Ectodermal cell (in vitro differentiated cells): ENCODE results near the gene RAB11FIP5.
"Not testable (repeated sequence)": the region's sequence is repeated elsewhere in the genome, so short reads cannot be mapped to it uniquely, and the experiment has no call there.

Experiments
- H3K27ac ChIP-seq: 2 replicates; pipeline ENCODE4 v1.7.0; 2013; ENCODE audit warnings: mild to moderate bottlenecking, low read depth, low read length; ENCODE audit not compliant: insufficient read depth, poor library complexity, severe bottlenecking
- H3K27me3 ChIP-seq: 2 replicates; pipeline ENCODE4 v1.7.0; 2013; ENCODE audit warnings: mild to moderate bottlenecking, low read length; ENCODE audit not compliant: insufficient read depth, control insufficient read depth, poor library complexity, severe bottlenecking
- H3K36me3 ChIP-seq: one replicate; pipeline ENCODE4 v1.7.0; 2013; ENCODE audit warnings: low read length; ENCODE audit not compliant: control insufficient read depth, insufficient read depth
- H3K4me1 ChIP-seq: one replicate; pipeline ENCODE4 v1.7.0; 2013; ENCODE audit warnings: low read length; ENCODE audit not compliant: control insufficient read depth, insufficient read depth
- H3K4me3 ChIP-seq: 2 replicates; pipeline ENCODE4 v1.7.0; 2013; ENCODE audit warnings: low read depth, low read length, control low read depth; ENCODE audit not compliant: insufficient read depth
- H3K9me3 ChIP-seq: 2 replicates; pipeline ENCODE4 v1.7.0; 2013; ENCODE audit warnings: mild to moderate bottlenecking, low read length, moderate library complexity; ENCODE audit not compliant: control insufficient read depth
- WGBS, 2 experiments: methylation state at CpG; one replicate each; pipeline ENCODE4 v1.1.7; 2013; ENCODE audit warnings: missing lambda C conversion rate in 2 of 2; 5-methylcytosine and 5-hydroxymethylcytosine counted together

Gene RAB11FIP5

GRCh38 chr2:73130790-73131189, 18.0 kb upstream of the RAB11FIP5 start:
- no peaks in the 10 kb centered on the region for H3K4me1 ChIP-seq
- no peaks in the 10 kb centered on the region for H3K36me3 ChIP-seq
- no peaks in the 10 kb centered on the region for H3K9me3 ChIP-seq
- H3K27me3 ChIP-seq, result no peaks in the 10 kb centered on the region
- WGBS, 2 experiments, result 81 to 86% methylated on average over 3 of the region's 5 CpGs
- H3K4me3 ChIP-seq, result no peak overlapping the region
- no peak overlapping the region for H3K27ac ChIP-seq

DNA sequence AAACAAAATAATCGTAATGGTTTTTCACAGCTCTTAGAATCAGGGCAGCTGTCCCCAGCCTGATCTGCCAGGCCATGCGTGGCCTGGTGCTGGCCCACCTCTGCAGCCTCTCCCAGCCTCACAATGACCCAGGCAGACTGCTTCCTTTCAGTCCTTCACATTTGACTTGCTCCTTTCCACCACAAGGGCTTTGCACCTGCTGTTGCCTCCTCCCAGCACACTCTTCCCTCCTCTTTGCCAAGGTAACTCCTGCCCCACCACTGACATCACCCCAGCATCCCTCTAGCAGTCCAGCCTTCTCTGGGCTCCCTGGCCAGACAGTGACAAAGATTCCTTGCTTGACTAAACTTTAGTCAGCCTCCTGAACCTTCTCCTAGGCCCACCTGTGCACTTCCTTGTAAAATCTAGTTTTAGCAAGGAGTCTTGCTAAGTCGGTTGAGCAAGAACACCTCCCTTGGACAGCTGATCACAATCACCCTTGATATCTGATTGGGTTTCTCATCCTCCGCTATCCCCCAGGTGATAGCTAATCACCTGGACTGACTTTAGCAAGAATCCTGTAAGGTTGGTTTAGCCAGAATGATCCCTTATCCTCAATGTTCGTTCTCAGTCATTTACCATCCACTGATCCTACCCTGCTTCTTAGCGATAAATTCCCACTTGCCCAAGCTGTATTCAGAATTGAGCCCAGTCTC, 16.2 kb upstream of the RAB11FIP5 start:
- H3K4me1 ChIP-seq, result no peaks in the 10 kb centered on the region
- H3K9me3 ChIP-seq, result no peaks in the 10 kb centered on the region
- no peak overlapping the region for H3K27ac ChIP-seq
- 83 to 91% methylated on average over 6 of the region's 6 CpGs for WGBS, 2 experiments
- no peaks in the 10 kb centered on the region for H3K27me3 ChIP-seq
- H3K4me3 ChIP-seq, result no peak overlapping the region
- H3K36me3 ChIP-seq, result no peaks in the 10 kb centered on the region

DNA sequence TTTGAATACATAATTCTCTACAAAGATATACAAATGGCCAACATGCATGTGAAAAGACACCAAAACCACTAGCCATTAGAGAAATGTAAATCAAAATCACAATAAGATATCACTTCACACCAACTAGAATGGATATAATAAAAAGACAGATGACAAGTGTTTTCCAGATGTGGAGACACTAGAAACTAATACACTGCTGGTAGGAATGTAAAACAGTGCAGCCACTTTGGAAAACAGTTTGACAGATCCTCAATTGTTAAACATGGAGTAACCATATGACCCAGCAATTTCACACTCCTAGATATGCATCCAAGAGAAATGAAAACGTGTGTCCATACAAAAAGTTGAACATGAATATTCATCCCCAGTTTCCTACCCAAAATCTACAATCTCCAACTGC, 9.8 kb upstream of the RAB11FIP5 start:
- no peak overlapping the region for H3K4me3 ChIP-seq

DNA sequence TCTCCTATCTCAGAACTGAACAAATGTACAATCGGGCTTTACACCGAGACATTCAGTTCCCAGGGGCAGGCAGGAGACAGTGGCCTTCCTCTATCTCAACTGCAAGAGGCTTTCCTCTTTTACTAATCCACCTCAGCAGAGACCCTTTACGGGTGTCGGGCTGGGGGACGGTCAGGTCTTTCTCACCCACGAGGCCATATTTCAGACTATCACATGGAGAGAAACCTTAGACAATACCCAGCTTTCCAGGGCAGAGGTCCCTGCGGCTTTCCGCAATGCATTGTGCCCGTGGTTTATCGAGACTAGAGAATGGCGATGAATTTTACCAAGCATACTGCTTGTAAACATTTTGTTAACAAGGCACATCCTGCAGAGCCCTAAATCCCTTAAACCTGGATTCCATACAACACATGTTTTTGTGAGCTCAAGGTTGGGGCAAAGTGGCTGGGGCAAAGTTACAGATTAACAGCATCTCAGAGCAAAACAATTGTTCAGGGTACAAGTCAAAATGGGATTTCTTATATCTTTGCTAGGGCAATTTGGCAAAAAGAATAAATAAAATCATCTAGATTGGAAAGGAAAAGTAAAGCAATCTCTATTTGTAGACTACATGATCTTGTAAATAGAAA, 7.0 kb upstream of the RAB11FIP5 start:
- not testable (repeated sequence) for H3K36me3 ChIP-seq, H3K4me1 ChIP-seq, H3K9me3 ChIP-seq, H3K27me3 ChIP-seq, H3K4me3 ChIP-seq, H3K27ac ChIP-seq
- WGBS, 2 experiments, result 89 to 90% methylated on average over 11 of the region's 11 CpGs

More for the DNA sequence above, 9.8 kb upstream of the RAB11FIP5 start:
- Histone ChIP-seq H3K4me1 (no peaks in the 10 kb centered on the region), H3K9me3 (no peaks in the 10 kb centered on the region), H3K27me3 (no peaks in the 10 kb centered on the region), H3K27ac (no peak overlapping the region), H3K36me3 (no peaks in the 10 kb centered on the region)
- 36 to 46% methylated on average over 1 of the region's 1 CpG for WGBS, 2 experiments

DNA sequence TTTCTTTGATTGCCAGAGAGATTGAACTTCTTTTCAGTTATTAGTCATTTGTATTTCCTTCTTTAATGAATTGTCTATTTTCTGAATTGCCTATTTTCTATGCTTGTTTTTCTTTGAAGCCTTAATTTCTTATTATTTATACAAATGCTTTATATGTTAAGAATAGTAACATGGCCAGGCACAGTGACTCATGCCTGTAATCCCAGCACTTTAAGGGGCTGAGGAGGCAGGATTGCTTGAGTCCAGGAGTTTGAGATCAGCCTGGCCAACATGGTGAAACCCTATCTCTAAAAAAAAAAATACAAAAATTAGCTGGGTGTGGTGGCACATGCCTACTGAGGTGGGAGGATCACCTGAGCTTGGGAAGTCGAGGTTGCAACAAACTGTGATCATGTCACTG, 4.7 kb upstream of the RAB11FIP5 start:
- Histone ChIP-seq H3K9me3 (no peaks in the 10 kb centered on the region), H3K27me3 (peaks cover 15% of the 10 kb centered on the region), H3K36me3 (no peaks in the 10 kb centered on the region), H3K27ac (no peak overlapping the region), H3K4me1 (no peaks in the 10 kb centered on the region), H3K4me3 (no peak overlapping the region)
- 89 to 93% methylated on average over 1 of the region's 1 CpG for WGBS, 2 experiments

DNA sequence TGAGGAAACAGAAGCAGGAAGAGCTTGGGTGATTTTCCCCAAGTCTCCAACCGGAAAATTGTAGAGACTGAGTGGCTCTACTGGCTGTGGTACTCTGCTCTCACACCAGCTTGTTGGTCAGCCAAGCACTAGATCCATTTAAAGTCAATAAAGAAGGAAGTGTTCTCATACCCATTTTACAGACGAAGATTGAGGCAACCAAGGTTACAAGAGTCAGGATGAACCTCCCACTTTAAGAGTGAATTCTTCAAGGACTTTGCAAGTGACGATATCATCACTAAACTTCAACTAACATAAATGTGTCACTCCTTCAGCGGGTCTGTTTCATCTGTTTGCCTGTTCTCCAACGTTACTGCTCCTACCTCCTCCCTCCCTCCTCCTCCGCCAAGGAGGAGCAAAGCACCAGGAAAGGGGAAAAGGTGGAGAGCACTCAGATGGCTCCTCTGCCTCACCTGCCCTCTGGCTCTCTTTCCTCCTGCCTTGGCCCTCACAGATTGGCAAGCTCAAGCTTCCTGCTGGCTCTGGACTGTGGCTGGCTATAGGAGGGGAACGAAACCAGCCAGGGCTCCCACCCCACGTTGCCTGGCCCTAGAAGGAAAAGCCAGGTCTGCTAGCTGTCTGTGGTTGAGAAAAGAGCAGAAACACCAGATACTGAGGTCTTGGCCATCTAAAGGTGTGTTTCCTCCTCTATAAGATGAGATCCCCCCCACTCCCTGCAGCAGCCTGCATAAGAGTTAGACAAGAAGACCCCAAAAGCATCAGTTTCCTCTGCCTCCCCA, 3.6 kb upstream of the RAB11FIP5 start:
- Histone ChIP-seq H3K4me1 (peaks cover 2% of the 10 kb centered on the region), H3K4me3 (no peak overlapping the region), H3K9me3 (no peaks in the 10 kb centered on the region), H3K27me3 (peaks cover 26% of the 10 kb centered on the region), H3K36me3 (no peaks in the 10 kb centered on the region), H3K27ac (no peak overlapping the region)
- WGBS, 2 experiments, result 76 to 78% methylated on average over 8 of the region's 8 CpGs

DNA sequence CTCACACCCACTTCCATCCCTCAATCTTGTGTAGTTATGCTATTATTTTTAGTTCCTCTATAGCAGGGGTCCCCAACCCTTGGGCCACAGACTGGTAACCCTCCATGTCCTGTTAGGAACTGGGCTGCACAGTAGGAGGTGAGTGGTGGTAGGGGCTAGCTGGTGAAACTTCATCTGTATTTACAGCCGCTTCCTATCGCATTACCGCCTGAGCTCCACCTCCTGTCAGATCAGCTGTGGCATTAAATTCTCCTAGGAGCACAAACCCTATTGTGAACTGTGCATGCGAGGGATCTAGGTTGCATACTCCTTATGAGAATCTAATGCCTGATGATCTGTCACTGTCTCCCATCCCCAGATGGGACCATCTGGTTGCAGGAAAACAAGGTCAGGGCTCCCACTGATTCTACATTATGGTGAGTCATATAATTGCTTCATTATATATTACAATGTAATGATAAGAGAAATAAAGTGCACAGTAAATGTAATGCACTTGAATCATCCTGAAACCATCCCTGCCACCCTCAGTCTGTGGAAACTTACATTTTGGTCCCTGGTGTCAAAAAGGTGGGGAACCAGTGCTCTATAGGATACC, 1.6 kb upstream of the RAB11FIP5 start:
- Histone ChIP-seq H3K27ac (no peak overlapping the region), H3K27me3 (peaks cover 40% of the 10 kb centered on the region), H3K4me1 (peaks cover 12% of the 10 kb centered on the region), H3K4me3 (no peak overlapping the region), H3K9me3 (no peaks in the 10 kb centered on the region), H3K36me3 (no peaks in the 10 kb centered on the region)
- 92 to 96% methylated on average over 4 of the region's 4 CpGs for WGBS, 2 experiments

- H3K9me3 ChIP-seq, result no peaks in the 10 kb centered on the region
- peaks cover 12% of the 10 kb centered on the region for H3K4me1 ChIP-seq
- peaks cover 40% of the 10 kb centered on the region for H3K27me3 ChIP-seq
- no peak overlapping the region for H3K27ac ChIP-seq
- WGBS, 2 experiments, result 1% methylated on average over 88 of the region's 88 CpGs
- peak overlapping the region; percentile 66 for H3K4me3 ChIP-seq
- H3K36me3 ChIP-seq, result no peaks in the 10 kb centered on the region
These were observed 479 bp downstream of the RAB11FIP5 start for GRCh38 chr2:73112026-73112912.

- WGBS, 2 experiments, result 15 to 17% methylated on average over 16 of the region's 16 CpGs
- H3K9me3 ChIP-seq, result no peaks in the 10 kb centered on the region
- peaks cover 12% of the 10 kb centered on the region for H3K4me1 ChIP-seq
- H3K27me3 ChIP-seq, result peaks cover 40% of the 10 kb centered on the region
- H3K27ac ChIP-seq, result no peak overlapping the region
- no peaks in the 10 kb centered on the region for H3K36me3 ChIP-seq
- peak overlapping the region; percentile 66 for H3K4me3 ChIP-seq
These were observed 1.4 kb downstream of the RAB11FIP5 start for GRCh38 chr2:73111073-73112025.
